Measurements from ENCODE around the gene TULP4.

DNA sequence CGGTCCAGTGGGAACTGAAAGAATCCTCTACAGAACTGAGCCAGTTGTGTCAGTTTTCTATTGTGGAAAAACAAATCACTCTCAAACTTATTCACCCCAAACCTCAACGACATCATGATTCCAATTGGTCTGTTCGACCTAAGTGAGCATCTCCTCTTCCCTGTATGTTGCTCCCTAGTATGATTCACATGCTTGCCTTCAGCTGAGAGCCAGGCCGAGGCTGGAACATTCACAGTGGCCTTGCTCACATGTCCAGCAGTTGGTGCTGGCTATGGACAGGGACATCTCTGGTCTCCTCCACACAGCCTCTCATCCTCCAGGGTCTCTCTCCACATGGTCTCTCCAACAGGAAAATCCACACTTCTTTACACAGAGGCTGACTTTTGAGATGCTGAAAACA, 219.3 kb downstream of the TULP4 start:
- TF ChIP-seq, protein P1, sequence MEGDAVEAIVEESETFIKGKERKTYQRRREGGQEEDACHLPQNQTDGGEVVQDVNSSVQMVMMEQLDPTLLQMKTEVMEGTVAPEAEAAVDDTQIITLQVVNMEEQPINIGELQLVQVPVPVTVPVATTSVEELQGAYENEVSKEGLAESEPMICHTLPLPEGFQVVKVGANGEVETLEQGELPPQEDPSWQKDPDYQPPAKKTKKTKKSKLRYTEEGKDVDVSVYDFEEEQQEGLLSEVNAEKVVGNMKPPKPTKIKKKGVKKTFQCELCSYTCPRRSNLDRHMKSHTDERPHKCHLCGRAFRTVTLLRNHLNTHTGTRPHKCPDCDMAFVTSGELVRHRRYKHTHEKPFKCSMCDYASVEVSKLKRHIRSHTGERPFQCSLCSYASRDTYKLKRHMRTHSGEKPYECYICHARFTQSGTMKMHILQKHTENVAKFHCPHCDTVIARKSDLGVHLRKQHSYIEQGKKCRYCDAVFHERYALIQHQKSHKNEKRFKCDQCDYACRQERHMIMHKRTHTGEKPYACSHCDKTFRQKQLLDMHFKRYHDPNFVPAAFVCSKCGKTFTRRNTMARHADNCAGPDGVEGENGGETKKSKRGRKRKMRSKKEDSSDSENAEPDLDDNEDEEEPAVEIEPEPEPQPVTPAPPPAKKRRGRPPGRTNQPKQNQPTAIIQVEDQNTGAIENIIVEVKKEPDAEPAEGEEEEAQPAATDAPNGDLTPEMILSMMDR (IDR thresholded peaks at IDR 0.05): no peak
- no peak for TF ChIP-seq ZFX (IDR thresholded peaks at IDR 0.05; ENCODE audit: borderline replicate concordance)
